Fibroblast of peridontal ligament (primary cell): ENCODE measurements around the gene USP27X.

Experiments used
- DNase-seq: peaks from one replicate; pipeline ENCODE4 v3.0.0-alpha.2; 2010; ENCODE audit errors: extremely low read depth

USP27X gene

DNA sequence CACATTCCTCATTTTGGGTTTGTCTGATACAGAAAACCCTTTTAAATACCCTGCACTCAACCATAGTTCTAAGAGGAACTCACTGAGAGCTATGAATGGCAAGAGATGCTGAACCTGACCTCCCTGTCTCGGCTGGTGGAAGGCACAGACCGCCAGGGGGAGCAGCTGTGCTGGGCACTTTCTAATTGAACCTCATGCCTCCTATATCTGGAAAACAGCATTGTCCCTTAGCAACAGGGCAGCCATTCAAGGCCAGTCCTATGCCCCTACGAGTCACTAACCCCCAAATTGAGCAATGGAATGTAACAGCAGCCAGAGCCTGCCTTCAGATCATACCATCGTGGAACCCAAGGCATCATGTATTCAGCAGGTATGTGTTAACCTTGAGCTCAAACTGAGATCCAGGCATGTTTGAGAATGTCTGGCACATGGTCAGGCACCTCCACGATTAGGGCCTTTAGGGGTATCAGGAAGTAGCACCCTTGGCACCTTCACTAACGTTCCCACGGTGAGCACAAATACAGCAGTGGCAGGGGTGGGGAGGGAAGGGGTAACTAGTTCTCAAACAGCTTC is 5.1 kb downstream of the USP27X start:
- peak; percentile 42 for DNase-seq

DNA sequence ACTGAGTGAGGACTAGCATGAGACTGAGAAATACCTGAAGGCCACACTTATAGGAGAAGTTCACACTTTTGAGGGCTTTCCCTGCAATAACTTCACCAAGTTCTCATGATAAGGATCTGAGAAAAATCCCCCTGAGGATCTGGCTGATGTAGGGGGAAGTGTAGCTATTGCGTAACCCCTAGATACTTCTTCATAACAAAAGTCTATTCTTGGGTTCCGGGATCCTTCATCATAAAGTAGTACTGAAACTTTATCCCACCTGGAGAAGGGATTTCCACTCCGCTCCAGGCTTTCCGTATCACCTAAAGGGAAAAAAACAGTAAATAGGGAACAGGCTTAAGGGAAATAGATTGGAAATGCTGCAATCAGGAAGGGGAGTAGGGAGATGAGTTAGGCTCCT is 13.3 kb downstream of the USP27X start:
- no peak for DNase-seq

DNA sequence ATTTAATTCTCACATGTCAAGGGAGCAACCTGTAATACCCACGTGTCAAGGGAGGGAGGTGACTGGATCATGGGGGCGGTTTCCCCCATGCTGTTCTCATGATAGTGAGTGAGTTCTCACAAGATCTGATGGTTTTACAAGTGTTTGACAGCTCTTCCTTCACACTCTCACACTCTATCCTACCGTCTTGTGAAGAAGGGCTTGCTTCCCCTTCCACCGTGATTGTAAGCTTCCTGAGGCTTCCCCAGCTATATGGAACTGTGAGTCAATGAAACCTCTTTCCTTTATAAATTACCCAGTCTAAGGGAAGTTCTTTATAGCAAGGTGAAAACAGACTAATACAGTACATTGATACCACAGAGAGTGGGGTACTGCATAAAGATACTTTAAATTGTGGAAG is 17.7 kb downstream of the USP27X start:
- DNase-seq = no peak

DNA sequence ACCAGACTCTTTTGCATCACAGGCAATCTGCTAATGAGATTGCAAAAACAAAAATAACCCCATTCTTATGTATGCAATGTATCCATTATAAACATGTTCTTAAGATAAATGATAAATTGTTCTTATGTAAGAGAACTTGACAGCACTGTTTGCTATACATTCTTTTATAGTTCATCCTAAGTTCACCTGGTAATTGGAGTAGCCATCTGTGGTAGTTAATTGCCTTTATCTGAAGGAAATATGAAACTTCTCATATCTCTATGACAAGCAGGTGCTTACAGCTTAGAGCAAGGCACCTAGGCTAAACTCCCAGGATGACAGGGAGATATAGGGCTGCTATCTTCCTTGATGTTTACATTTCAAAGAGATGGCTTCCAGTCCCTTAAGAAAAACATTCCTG is 21.8 kb downstream of the USP27X start:
- DNase-seq = no peak

DNA sequence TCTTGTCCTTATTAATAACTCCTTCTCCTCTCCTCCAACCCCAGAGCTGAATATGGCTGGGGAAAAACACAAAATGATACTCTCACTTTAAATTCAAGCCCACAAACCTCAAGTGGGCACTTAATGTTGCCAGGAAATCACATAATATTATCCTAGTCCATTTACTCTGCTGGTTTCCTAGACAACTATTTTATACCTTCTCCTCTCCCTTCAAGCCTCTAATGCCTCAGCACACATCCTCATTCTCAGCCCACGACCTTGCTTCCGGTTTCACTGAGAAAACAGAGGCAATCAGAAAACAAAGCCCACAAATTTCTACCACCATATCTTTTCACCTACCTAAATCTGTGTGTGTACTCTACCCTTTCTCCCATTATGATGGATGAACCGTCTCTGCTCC is 31.1 kb downstream of the USP27X start:
- DNase-seq = no peak

DNA sequence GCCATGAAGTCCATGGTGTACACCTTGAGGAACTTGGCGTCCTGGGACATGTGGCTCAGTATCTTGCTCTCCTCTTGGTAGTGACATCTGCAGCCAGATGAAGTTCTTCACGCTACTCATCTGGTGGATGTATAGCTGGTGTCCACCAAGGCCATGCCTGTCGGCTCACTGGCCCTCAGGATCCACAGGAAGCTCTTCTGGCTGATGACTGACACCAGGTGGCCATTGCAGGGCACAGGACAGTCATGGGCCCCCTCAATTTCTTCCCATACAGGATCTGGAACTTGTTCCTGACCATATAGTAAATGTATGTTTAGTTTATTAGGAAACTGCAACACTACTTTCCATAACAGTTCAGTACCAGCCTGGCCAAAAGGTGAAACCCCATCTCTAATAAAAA is 32.8 kb downstream of the USP27X start:
- no peak for DNase-seq

DNA sequence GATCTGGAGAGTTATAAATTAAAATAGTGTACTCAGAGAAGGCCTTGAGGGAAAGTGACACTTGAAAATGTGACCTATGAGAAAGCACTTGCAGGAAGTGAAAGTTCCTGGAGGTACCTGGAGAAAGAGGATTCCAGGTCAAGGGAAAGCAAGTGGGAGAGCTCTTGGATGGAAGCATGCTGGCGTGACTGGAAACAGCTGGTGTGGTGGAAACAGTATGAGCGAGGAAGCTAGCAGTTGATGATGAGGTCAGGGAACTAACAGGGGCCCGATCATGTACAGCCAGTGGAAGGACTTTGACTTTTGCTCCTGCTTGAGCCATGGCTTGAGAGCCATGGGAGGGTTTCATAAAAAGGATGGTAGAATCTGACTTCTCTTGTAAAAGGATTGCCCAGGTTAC is 33.6 kb downstream of the USP27X start:
- DNase-seq = no peak

DNA sequence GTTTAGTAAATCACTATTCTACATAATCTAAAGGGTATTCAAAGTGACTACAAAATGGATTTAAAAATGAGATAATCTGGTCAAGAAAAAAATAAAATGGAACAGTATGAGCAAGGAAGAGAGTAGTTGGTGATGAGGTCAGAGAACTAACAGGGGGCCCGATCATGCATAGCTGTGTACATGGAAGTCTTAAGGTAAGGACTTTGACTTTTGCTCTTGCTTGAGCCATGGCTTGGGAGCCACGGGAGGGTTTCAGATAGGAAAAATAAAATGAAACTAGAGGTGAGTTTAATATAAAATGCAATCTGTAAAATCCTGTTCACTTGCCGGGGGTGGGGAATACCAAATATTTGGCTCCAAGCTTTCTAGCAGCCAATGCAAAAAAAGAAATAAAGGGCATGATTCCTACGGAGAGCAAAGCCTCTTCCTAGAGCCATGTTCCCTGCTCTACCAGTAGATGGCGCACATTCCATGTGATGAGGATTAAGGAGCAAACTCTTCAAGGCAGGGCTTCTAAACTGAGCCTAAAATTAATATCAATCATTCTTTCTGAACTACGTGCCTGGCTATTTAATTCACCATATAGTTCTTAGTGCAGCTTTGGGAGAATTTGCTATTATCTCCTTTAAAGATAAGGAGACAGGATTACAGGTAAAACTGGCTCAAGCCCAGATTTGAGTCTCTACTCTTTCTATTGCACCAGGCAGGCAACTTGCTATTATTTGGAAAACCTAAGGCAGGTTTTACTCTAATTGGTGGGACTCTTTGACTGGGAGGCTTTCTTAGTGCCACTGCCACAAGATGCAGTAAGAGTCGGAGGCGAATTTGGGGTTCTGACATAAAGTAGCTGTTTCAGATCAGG is 36.3 kb downstream of the USP27X start:
- peak; percentile 68 for DNase-seq

DNA sequence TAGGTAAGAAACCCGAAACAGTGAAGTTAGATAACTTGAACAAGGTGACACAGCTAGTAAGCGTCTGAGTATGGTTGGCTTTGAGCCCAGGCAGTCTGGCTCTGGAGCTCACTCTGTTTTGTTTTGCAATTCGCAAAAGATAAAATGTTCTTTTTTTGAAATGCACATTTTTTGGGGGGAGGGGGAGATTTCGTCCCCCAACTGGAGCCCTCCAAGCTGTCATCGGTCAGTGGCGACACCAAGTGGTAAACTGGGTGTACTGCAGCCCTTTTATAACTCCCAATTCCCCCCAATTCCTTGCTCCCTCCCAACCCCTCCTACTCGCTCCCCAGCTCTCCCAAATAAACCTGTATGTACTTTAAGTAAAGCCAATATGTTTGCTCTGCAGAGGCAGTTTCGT is 40.3 kb downstream of the USP27X start:
- DNase-seq = peak; percentile 31

DNA sequence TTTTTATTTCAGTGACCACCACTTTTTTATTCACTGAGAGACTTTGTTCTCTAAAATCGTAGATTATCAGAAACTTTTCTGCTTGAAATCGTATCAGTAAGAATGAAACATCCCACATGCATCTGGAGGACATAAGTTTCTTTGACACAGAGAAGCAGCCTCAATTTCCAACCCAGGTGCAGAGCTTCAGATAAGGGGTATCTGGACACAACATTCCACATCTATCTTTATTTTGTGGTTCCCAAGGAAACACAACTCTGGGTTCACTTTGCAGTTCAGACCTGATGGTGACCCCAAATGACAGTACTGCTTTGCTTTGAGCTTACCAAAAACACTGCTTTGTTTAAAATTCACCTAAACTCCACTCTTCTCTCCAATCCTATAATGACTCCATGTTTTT is 41.8 kb downstream of the USP27X start:
- no peak for DNase-seq

DNA sequence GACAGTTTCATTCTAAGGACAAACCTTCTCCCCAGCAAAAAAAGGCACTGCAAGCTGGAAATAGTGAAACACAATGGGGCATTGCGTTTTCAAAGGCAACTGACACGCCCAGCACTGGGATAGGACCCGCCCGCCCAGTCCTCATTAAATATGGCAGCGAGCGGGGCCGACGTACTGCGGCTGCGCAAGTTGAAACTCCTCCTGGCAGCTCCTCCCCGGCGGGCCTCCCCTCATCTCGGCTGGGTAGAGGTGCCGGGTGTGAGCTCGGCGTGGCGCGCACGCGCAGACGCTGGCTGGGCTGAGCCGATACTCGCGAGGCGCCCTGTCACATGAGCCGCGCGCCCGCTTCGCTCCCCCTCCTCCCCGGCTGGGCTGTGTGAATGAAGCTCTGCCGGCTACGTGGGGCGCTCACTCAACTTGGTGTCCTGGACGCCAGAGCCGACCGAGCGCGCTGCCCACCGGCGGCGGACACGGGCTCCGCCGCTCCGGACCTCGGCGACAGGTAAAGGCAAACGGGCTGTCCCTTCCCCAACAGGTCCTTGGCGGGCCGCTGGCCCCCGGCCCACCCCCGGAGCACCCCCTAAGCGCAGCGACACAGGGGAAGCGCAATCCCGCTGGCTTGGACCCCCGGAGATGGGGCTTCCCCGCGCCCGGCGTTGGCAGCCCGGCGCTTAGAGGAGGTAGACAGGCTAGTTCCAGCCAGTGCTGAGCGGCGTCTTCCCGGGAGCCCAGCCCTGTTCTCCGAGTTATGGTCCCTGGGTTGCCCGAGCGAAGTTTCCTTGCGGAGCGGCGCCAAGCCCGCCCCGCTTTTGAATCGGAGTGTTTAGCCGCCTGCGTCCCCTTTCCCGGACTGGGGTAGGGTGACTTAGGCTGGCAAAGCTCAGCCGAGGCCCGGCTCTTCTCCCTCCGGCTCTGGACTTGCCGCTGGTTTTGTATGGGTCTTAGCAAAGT is 43.3 kb downstream of the USP27X start, which contains the start of gene CLCN5:
TSS of gene CLCN5 (plus strand) at position 306 of the 951 bp plus-strand sequence. CDS start 2,703 bp downstream, outside the sequence.
- DNase-seq = peak; percentile 92

DNA sequence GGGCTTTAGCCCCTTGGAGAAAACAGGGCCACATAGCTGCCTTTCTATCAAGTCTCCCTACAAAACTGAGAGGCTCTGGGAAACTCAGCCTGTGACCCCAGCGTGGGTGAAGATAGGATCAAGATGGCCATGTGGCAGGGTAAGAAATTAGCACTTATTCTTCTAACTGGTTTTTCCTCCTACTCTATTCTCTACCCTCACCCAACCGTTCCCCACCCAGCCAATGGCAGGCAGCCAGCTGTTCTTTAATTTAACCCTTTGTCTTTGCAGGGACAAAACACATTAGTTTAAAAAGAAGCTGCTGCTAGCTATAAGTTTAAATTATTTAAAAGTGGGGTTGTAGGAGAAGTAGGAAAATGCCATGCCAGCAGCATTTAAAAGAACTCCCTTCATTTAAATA is 45.9 kb downstream of the USP27X start:
- no peak for DNase-seq

DNA sequence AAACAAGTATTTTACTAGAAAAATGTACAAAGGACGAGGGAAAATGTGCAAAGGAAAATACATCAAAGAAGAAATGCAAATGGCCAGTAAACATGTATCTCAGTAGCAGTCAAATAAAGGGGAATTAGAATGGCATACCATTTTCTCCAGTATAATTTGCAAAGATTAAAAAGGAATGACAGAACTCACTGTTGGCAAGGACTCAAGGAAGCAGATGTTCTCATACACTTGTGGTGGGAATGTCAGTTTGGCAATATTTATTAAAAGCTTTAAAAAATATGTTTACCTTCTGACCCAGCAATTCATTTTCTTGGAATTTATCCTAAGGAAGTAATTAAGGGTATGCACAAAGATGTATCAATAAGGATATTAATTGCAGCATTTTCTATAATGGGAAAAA is 50.8 kb downstream of the USP27X start:
- peak; percentile 48 for DNase-seq
